SU-DHL-6 (cell line): Measurements from ENCODE around the gene TEAD1.
A peak's percentile ranks its signal among the peaks of the same experiment; 100 is the strongest.

ENCODE experiments used
- H2AFZ ChIP-seq: fragments of 200-600 bp; sonication (generic); 2 replicates; pipeline ENCODE4 v1.6.1; 2014; ENCODE audit warnings: low read depth, mild to moderate bottlenecking, moderate library complexity, mixed read lengths, antibody characterized with exemption, low read length; ENCODE audit not compliant: severe bottlenecking
- H3F3A ChIP-seq: fragments of 200-600 bp; shearing (Covaris generic); 2 replicates; pipeline ENCODE4 v1.6.0; 2016; ENCODE audit warnings: antibody characterized with exemption, mild to moderate bottlenecking; ENCODE audit not compliant: insufficient read depth
- H3K27ac ChIP-seq: fragments of 200-600 bp; sonication (generic); 2 replicates; pipeline ENCODE4 v1.5.1; 2016; ENCODE audit warnings: low read depth, mild to moderate bottlenecking, low read length, moderate library complexity, mixed read lengths
- H3K27me3 ChIP-seq: fragments of 200-600 bp; sonication (generic), shearing (Covaris generic); 2 replicates; pipeline ENCODE4 v1.6.0; 2014; ENCODE audit warnings: mild to moderate bottlenecking, low read length
- H3K36me3 ChIP-seq: fragments of 200-600 bp; sonication (generic); 2 replicates; pipeline ENCODE4 v1.6.1; 2014; ENCODE audit warnings: mild to moderate bottlenecking, low read length, mixed read lengths
- H3K4me2 ChIP-seq: fragments of 300-600, 200-600 bp; shearing (Covaris generic), sonication (generic); 2 replicates; pipeline ENCODE4 v1.6.0; 2014; ENCODE audit warnings: low read length, low read depth, mild to moderate bottlenecking; ENCODE audit not compliant: poor library complexity, severe bottlenecking
- H3K4me3 ChIP-seq: fragments of 200-600 bp; sonication (generic); 2 replicates; pipeline ENCODE4 v1.5.1; 2014; ENCODE audit warnings: antibody characterized with exemption, low read length, mild to moderate bottlenecking, mixed read lengths; ENCODE audit not compliant: insufficient read depth, poor library complexity, severe bottlenecking
- H3K79me2 ChIP-seq: fragments of 200-600 bp; sonication (generic); 2 replicates; pipeline ENCODE4 v1.6.1; 2014; ENCODE audit warnings: mild to moderate bottlenecking, low read length, moderate library complexity; ENCODE audit not compliant: insufficient read depth
- H3K9ac ChIP-seq: fragments of 200-600 bp; sonication (generic); 2 replicates; pipeline ENCODE4 v1.7.0; 2014; ENCODE audit warnings: mild to moderate bottlenecking, low read length
- H3K9me2 ChIP-seq: fragments of 200-600 bp; sonication (generic); replicated peaks from 2 replicates; pipeline ENCODE4 v1.6.1; 2014; ENCODE audit warnings: low read length; ENCODE audit not compliant: insufficient read depth
- H3K9me3 ChIP-seq: fragments of 200-600 bp; sonication (generic); 2 replicates; pipeline ENCODE4 v1.6.1; 2014; ENCODE audit warnings: low read length, mixed read lengths; ENCODE audit not compliant: insufficient read depth
- H4K20me1 ChIP-seq: fragments of 200-600 bp; sonication (generic); 2 replicates; pipeline ENCODE4 v1.6.1; 2014; ENCODE audit warnings: low read depth, mild to moderate bottlenecking, antibody characterized with exemption, low read length, moderate library complexity, mixed read lengths
- CTCF ChIP-seq: fragments of 200-600 bp; sonication (generic); IDR thresholded peaks from one replicate; pipeline ENCODE4 v1.5.1; 2017; ENCODE audit warnings: antibody characterized with exemption, mild to moderate bottlenecking, low read length, moderate library complexity; ENCODE audit not compliant: insufficient read depth, poor library complexity, severe bottlenecking
- EZH2phosphoT487 ChIP-seq: fragments of 200-600 bp; sonication (generic), shearing (Covaris generic); conservative IDR thresholded peaks from 2 replicates; pipeline ENCODE4 v1.6.1; 2018; ENCODE audit warnings: mild to moderate bottlenecking, antibody characterized with exemption, low read length, moderate library complexity, mixed read lengths

Gene TEAD1

GRCh38 chr11:12890476-12890875 lies 216.3 kb downstream of the TEAD1 start:
- Histone ChIP-seq H4K20me1 (no peaks in the 10 kb centered on the region), H3K27me3 (no peaks in the 10 kb centered on the region), H3F3A (no peaks in the 10 kb centered on the region), H3K79me2 (no peaks in the 10 kb centered on the region), H3K9ac (no peak overlapping the region), H3K27ac (no peak overlapping the region), H3K4me3 (no peak overlapping the region), H3K9me3 (no peaks in the 10 kb centered on the region), H3K9me2 (no peaks in the 10 kb centered on the region), H2AFZ (no peak overlapping the region), H3K36me3 (no peaks in the 10 kb centered on the region), H3K4me2 (no peak overlapping the region)
- TF ChIP-seq EZH2phosphoT487 (no peak), CTCF (no peak)

- Histone ChIP-seq H3K9ac (no peak overlapping the region), H3K27me3 (no peaks in the 10 kb centered on the region), H3K27ac (no peak overlapping the region), H3K4me2 (no peak overlapping the region), H2AFZ (no peak overlapping the region), H3K4me3 (no peak overlapping the region), H3K9me2 (no peaks in the 10 kb centered on the region), H3K79me2 (no peaks in the 10 kb centered on the region), H3K9me3 (no peaks in the 10 kb centered on the region), H4K20me1 (no peaks in the 10 kb centered on the region), H3K36me3 (no peaks in the 10 kb centered on the region), H3F3A (no peaks in the 10 kb centered on the region)
- TF ChIP-seq CTCF (peak; percentile 73), EZH2phosphoT487 (no peak)
Observed at GRCh38 chr11:12893787-12894672, 219.8 kb downstream of the TEAD1 start.

- H3K9ac ChIP-seq: no peak overlapping the region
- H3F3A ChIP-seq: no peaks in the 10 kb centered on the region
- no peak for TF ChIP-seq CTCF
- TF ChIP-seq EZH2phosphoT487: no peak
- no peaks in the 10 kb centered on the region for H3K36me3 ChIP-seq
- H3K4me2 ChIP-seq: no peak overlapping the region
- H4K20me1 ChIP-seq: no peaks in the 10 kb centered on the region
- H3K79me2 ChIP-seq: no peaks in the 10 kb centered on the region
- no peaks in the 10 kb centered on the region for H3K27me3 ChIP-seq
- H3K9me3 ChIP-seq: no peaks in the 10 kb centered on the region
- no peak overlapping the region for H3K27ac ChIP-seq
- H3K9me2 ChIP-seq: no peaks in the 10 kb centered on the region
- no peak overlapping the region for H2AFZ ChIP-seq
- no peak overlapping the region for H3K4me3 ChIP-seq
Observed at GRCh38 chr11:12897390-12897789, 223.2 kb downstream of the TEAD1 start.
